ENCODE measurements around the gene ENOSF1.
A peak's percentile ranks its signal among the peaks of the same experiment; 100 is the strongest.
"Not testable (repeated sequence)": the region's sequence is repeated elsewhere in the genome, so short reads cannot be mapped to it uniquely, and the experiment has no call there.

The ENOSF1 gene

DNA sequence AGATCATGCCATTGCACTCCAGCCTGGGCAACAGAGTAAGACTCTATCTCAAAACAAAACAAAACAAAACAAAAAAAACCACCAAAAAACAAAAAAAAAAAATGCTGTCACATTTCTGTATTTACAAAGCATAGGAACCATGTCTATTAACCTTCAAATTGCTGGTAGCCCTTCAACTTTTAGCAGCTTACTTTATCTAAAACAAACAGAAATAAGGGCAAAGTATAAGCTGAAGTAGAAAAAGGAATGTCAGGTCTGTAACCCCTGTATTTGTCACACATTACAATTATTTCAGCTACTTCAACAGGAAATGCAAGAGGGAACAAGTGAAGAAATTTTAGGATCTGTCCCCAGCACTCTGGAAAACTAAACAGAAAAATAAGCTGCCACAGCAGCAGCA is 29.6 kb downstream of the ENOSF1 start:
- CTCF ChIA-PET, result no interaction called here
- H3K27ac ChIP-seq, result peak overlapping the region; percentile 17; the same call in 1 of the 2 replicates
- no peak for TF ChIP-seq CTCF (conservative IDR thresholded peaks at IDR 0.05; ENCODE audit: low read depth)
- POLR2A ChIA-PET (ENCODE audit: low non-redundant PET), result no interaction called here
- DNase-seq (ENCODE audit: low spot score), result no peak

DNA sequence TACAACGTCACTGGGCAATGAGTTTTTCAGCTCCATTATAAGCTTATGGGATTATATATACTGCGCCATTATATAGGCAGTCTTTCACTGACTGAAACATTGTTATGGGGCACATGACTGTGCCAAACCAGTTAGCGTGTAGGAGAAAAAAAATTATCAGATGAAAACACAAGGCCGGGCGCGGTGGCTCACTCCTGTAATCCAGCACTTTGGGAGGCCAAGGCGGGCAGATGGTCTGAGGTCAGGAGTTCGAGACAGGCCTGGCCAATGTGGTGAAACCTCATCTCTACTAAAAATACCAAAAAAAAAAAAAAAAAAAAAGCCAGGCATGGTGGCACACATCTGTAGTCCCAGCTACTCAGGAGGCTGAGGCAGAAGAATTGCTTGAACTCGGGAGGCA is 30.0 kb downstream of the ENOSF1 start:
- H3K27ac ChIP-seq; DNase-seq (ENCODE audit: low spot score); CTCF ChIA-PET; POLR2A ChIA-PET (ENCODE audit: low non-redundant PET): not testable (repeated sequence)

DNA sequence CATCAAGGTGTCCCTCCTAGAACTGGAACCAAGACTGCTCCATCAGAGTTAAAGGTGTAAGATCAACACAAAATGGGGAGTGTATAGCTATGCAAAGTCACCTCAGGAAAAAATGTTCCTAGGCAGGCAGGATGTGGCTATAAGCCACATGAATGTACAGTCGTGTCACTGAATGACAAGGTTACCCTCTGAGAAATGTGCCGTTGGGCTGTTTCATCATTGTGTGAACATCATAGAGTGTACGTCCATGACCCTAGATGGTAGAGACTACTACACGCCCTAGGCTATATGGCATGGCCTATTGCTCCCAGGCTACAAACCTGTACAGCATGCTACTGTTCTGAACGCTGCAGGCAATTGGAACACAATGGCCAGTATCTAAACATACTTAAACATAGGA is 30.4 kb downstream of the ENOSF1 start:
- no peak overlapping the region for H3K27ac ChIP-seq
- ChIA-PET POLR2A (ENCODE audit: low non-redundant PET) (no interaction called here), CTCF (no interaction called here)
- no peak for TF ChIP-seq CTCF (conservative IDR thresholded peaks at IDR 0.05; ENCODE audit: low read depth)
- no peak for DNase-seq (ENCODE audit: low spot score)

DNA sequence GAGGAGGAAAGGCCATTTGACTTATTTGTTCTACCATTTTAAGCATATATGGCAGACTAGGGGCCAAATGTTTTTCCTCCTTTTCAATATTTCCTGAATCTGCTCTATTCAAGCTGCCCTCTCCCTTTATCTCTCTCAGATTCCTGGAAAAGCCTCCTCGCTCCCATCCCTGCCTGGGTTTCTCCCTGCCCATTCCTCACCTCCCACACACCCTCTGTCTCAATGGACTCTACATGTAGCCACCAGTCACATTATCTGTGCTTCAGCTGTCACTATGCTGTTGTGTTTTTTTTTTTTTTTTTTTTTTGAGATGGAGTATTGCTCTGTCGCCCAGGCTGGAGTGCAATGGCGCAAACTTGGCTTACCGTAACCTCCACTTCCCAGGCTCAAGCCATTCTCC is 32.0 kb downstream of the ENOSF1 start:
- H3K27ac ChIP-seq, result peak overlapping the region; percentile 28; the same call in 1 of the 2 replicates
- no peak for DNase-seq (ENCODE audit: low spot score)
- ChIA-PET CTCF (no interaction called here), POLR2A (ENCODE audit: low non-redundant PET) (no interaction called here)
- TF ChIP-seq CTCF (conservative IDR thresholded peaks at IDR 0.05; ENCODE audit: low read depth), result no peak

GRCh38 chr18:679516-679915 is 32.9 kb downstream of the ENOSF1 start:
- no peak for TF ChIP-seq CTCF (conservative IDR thresholded peaks at IDR 0.05; ENCODE audit: low read depth)
- DNase-seq (ENCODE audit: low spot score), result no peak
- ChIA-PET CTCF (no interaction called here), POLR2A (ENCODE audit: low non-redundant PET) (interaction anchor here (0.9 kb wide), 1 partner anchor 12 kb away, joined by 6 read pairs; no protein-coding TSS in a partner anchor)
- peak overlapping the region; percentile 28; the same call in 1 of the 2 replicates for H3K27ac ChIP-seq

GRCh38 chr18:678482-679182 is 33.8 kb downstream of the ENOSF1 start:
- POLR2A ChIA-PET (ENCODE audit: low non-redundant PET), result interaction anchor here (0.9 kb wide), 1 partner anchor 13 kb away, joined by 6 read pairs; no protein-coding TSS in a partner anchor
- peak overlapping the region; percentile 13 for H3K27ac ChIP-seq
- no peak for DNase-seq (ENCODE audit: low spot score)
- no peak for TF ChIP-seq CTCF (conservative IDR thresholded peaks at IDR 0.05; ENCODE audit: low read depth)
- CTCF ChIA-PET, result no interaction called here

- peak overlapping the region; percentile 13 for H3K27ac ChIP-seq
- ChIA-PET CTCF (no interaction called here), POLR2A (ENCODE audit: low non-redundant PET) (no interaction called here)
- TF ChIP-seq CTCF (conservative IDR thresholded peaks at IDR 0.05; ENCODE audit: low read depth), result no peak
- no peak for DNase-seq (ENCODE audit: low spot score)
Measured at GRCh38 chr18:677951-678381, 34.5 kb downstream of the ENOSF1 start.

All from RWPE1 (cell line).